ENCODE measurements around the gene PANK4. TPM values are rescaled to one million over a fixed set of nuclear protein-coding genes. Genes with fewer than 3 reads are reported as not detected.

PANK4 gene
- total RNA-seq, 1 experiment from 2014 or later, result 32.2 TPM

DNA sequence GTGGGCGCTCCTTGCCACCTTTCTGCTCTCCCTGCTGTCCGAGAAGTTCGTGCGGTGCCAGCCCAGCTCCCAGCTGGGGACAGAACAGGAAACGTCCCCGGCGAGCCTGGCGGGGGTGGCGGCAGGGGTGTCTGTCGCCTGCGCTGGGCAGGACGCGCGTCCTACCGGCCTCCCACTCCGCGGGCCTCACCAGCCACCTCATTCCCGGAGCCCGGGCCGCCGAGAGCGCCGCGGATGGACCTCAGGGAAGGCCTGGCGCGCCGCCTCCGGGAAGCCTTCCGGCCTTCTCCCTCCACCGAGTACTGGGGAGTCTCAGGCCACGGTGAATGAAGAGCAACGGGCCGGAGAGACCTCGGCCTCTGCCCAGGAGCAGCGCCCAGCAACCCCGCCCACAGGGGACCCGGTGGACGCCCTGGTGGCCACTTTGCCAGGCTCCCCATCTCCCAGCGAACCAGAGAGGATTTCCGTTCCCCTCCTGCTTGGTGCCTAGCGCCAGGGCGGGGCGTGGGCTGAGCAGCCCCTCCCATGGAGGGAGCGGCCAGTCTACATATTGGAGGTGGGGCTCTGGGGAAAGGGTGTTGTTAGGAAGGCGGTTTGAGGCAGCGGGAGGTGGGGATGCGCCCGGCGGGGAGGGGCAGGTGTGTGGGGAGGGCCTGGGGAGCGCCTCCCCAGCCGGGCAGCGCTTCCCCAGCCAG is 20.3 kb upstream of the PANK4 start:
- no peaks in the 10 kb centered on the region for H4K20me1 ChIP-seq (ENCODE audit: control insufficient read depth, insufficient read depth, insufficient read length)
- Mint-ChIP-seq H3K4me1 (peaks cover 10 to 30% of the 10 kb centered on the region in 2 experiments), H3K27me3 (ENCODE audit: low read depth) (peaks cover 10% of the 10 kb centered on the region), H3K36me3 (ENCODE audit: insufficient read depth in 1 of 3, low read depth in 3 of 3) (no peaks in the 10 kb centered on the region), H3K4me3 (peak overlapping the region; percentile 61 to 84), H3K9me3 (no peaks in the 10 kb centered on the region; a peak in 1 of 5 replicates), H3K27ac (peak overlapping the region in 2 of 3 experiments; percentile 76 to 82; a peak in 4 of 7 replicates)
- H3K18ac ChIP-seq (ENCODE audit: insufficient read length, low read depth, low read length), result peak overlapping the region; percentile 76
- no peak overlapping the region for H2BK120ac ChIP-seq (ENCODE audit: low read depth, low read length, poor library complexity, severe bottlenecking)
- no peak overlapping the region for H2BK20ac ChIP-seq (ENCODE audit: low read depth, low read length, poor library complexity, severe bottlenecking)
- peak overlapping the region; percentile 24; the same call in 1 of the 2 replicates for H3K14ac ChIP-seq (ENCODE audit: insufficient read depth, low read length)
- no peak overlapping the region for H2BK12ac ChIP-seq (ENCODE audit: insufficient read length, low read depth, low read length)
- no peaks in the 10 kb centered on the region; the same call in 1 of the 2 replicates for H3K27me3 ChIP-seq (ENCODE audit: insufficient read depth, low read length)
- no peaks in the 10 kb centered on the region for H3K79me1 ChIP-seq (ENCODE audit: insufficient read depth, low read depth, low read length, poor library complexity, severe bottlenecking)
- H3K27ac ChIP-seq (ENCODE audit: insufficient read length, low read depth, low read length), result no peak overlapping the region
- H3K4ac ChIP-seq (ENCODE audit: low read depth, low read length), result no peak overlapping the region
- TF ChIP-seq, protein P1, sequence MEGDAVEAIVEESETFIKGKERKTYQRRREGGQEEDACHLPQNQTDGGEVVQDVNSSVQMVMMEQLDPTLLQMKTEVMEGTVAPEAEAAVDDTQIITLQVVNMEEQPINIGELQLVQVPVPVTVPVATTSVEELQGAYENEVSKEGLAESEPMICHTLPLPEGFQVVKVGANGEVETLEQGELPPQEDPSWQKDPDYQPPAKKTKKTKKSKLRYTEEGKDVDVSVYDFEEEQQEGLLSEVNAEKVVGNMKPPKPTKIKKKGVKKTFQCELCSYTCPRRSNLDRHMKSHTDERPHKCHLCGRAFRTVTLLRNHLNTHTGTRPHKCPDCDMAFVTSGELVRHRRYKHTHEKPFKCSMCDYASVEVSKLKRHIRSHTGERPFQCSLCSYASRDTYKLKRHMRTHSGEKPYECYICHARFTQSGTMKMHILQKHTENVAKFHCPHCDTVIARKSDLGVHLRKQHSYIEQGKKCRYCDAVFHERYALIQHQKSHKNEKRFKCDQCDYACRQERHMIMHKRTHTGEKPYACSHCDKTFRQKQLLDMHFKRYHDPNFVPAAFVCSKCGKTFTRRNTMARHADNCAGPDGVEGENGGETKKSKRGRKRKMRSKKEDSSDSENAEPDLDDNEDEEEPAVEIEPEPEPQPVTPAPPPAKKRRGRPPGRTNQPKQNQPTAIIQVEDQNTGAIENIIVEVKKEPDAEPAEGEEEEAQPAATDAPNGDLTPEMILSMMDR (conservative IDR thresholded peaks at IDR 0.05), result peak; percentile 27; the same call in 1 of the 3 replicates
- no peak overlapping the region for H3K23ac ChIP-seq (ENCODE audit: insufficient read length, low read depth, low read length)
- no peak overlapping the region for H3K9ac ChIP-seq (ENCODE audit: extremely low read depth, insufficient read length, low read length)
- no peak overlapping the region for H2AFZ ChIP-seq (ENCODE audit: low read length)
- WGBS (ENCODE audit: extremely low coverage, insufficient read length, low lambda C conversion rate), result no CpG with 5 or more reads among the region's 52 CpGs
- no peaks in the 10 kb centered on the region; the same call in 1 of the 2 replicates for H3K4me1 ChIP-seq (ENCODE audit: insufficient read depth, low read length)
- no peak overlapping the region for H4K91ac ChIP-seq (ENCODE audit: insufficient read length, low read depth, low read length)
- H3K9me3 ChIP-seq (ENCODE audit: control insufficient read depth, low read depth, low read length), result no peaks in the 10 kb centered on the region
- no peaks in the 10 kb centered on the region for H3K79me2 ChIP-seq (ENCODE audit: insufficient read depth, low read length)
- H3T11ph ChIP-seq (ENCODE audit: low read length), result no peak overlapping the region
- H2BK5ac ChIP-seq (ENCODE audit: insufficient read length, low read length), result no peak overlapping the region
- H2BK15ac ChIP-seq (ENCODE audit: low read depth, low read length), result no peak overlapping the region
- H4K8ac ChIP-seq (replicated peaks; ENCODE audit: insufficient read length, low read depth, low read length), result no peak overlapping the region
- H4K5ac ChIP-seq (ENCODE audit: insufficient read length, low read depth, low read length), result no peak overlapping the region
- H2AK5ac ChIP-seq (ENCODE audit: insufficient read length, low read length), result no peak overlapping the region
- DNase-seq, result peak; percentile 94
- H3K56ac ChIP-seq (ENCODE audit: insufficient read length, low read depth, low read length), result no peak overlapping the region
- peaks cover 12% of the 10 kb centered on the region for H3K23me2 ChIP-seq (ENCODE audit: insufficient read length, low read depth, low read length, poor library complexity, severe bottlenecking)
- peak overlapping the region; percentile 74 for H3K4me2 ChIP-seq (ENCODE audit: insufficient read depth, insufficient read length, low read length)
